HFFc6 (cell line): ENCODE data around the gene CRAMP1. TPM values are rescaled to one million over a fixed set of nuclear protein-coding genes. Genes with fewer than 3 reads are reported as not detected.

Experiments used
- DNase-seq: peaks from one replicate; pipeline ENCODE4 v3.0.0-alpha.2; 2018
- H3K27ac Mint-ChIP-seq: 2 replicates; pipeline ENCODE4 v1.8.0; 2020; ENCODE audit warnings: mild to moderate bottlenecking, mixed read lengths
- H3K27me3 Mint-ChIP-seq: 2 replicates; pipeline ENCODE4 v1.8.0; 2021; ENCODE audit warnings: mild to moderate bottlenecking, moderate library complexity, mixed read lengths; ENCODE audit not compliant: insufficient read depth
- H3K36me3 Mint-ChIP-seq: 2 replicates; pipeline ENCODE4 v1.8.0; 2021; ENCODE audit warnings: low read depth, mixed read lengths
- H3K4me1 Mint-ChIP-seq: 2 replicates; pipeline ENCODE4 v1.8.0; 2020; ENCODE audit warnings: low read depth, mixed read lengths
- H3K4me3 Mint-ChIP-seq: 2 replicates; pipeline ENCODE4 v1.8.0; 2020; ENCODE audit warnings: mild to moderate bottlenecking, moderate library complexity, mixed read lengths
- H3K9me3 Mint-ChIP-seq: 2 replicates; pipeline ENCODE4 v1.8.0; 2020; ENCODE audit warnings: mild to moderate bottlenecking, mixed read lengths
- total RNA-seq, 6 experiments: library from RNA; stranded (reverse); fragmentation: NEBNext Ultra II Directional; extraction: Animal tissue kit (Norgen Biotek cat#: 25700); gene quantifications; 2 replicates in 1 of 6; 3 replicates in 5 of 6; pipeline ENCODE4 v1.2.3, GENCODE V29; 2021
- TF ChIP-seq, protein P1 (sequence below): fragments of 200-600 bp; sonication (generic); IDR thresholded peaks from 2 replicates; pipeline ENCODE4 v1.5.0; 2021; ENCODE audit warnings: antibody characterized with exemption, mild to moderate bottlenecking

The CRAMP1 gene
- total RNA-seq, 6 experiments from 2014 or later: 10.7 to 14.2 (median 12.4) TPM

DNA sequence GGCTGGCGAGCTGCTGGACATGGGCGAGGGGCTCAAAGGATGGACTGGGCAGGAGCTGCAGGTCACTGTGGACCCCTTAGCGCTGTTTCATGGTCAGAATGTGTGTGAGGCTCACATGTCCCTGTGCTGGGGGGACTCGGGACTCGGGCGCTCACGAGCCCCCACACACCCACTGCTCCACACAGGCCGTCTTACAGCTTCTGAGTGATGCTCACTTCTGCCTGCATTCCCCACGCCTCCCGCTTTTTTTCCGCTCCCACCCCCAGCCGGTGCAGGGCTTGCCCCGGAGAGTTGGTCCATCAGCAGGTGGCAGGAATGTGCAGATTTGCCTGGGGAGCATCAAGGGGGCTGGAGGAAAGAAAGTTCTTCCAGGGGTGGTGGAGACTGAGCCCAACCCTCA, 45.7 kb downstream of the CRAMP1 start:
- H3K27me3 Mint-ChIP-seq: no peaks in the 10 kb centered on the region; the same call in 1 of the 2 replicates
- H3K9me3 Mint-ChIP-seq: no peaks in the 10 kb centered on the region
- H3K4me3 Mint-ChIP-seq: no peak overlapping the region
- no peak for DNase-seq
- no peak overlapping the region for H3K27ac Mint-ChIP-seq
- H3K36me3 Mint-ChIP-seq: peaks cover 19% of the 10 kb centered on the region
- H3K4me1 Mint-ChIP-seq: no peaks in the 10 kb centered on the region
- TF ChIP-seq, protein P1, sequence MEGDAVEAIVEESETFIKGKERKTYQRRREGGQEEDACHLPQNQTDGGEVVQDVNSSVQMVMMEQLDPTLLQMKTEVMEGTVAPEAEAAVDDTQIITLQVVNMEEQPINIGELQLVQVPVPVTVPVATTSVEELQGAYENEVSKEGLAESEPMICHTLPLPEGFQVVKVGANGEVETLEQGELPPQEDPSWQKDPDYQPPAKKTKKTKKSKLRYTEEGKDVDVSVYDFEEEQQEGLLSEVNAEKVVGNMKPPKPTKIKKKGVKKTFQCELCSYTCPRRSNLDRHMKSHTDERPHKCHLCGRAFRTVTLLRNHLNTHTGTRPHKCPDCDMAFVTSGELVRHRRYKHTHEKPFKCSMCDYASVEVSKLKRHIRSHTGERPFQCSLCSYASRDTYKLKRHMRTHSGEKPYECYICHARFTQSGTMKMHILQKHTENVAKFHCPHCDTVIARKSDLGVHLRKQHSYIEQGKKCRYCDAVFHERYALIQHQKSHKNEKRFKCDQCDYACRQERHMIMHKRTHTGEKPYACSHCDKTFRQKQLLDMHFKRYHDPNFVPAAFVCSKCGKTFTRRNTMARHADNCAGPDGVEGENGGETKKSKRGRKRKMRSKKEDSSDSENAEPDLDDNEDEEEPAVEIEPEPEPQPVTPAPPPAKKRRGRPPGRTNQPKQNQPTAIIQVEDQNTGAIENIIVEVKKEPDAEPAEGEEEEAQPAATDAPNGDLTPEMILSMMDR: no peak

DNA sequence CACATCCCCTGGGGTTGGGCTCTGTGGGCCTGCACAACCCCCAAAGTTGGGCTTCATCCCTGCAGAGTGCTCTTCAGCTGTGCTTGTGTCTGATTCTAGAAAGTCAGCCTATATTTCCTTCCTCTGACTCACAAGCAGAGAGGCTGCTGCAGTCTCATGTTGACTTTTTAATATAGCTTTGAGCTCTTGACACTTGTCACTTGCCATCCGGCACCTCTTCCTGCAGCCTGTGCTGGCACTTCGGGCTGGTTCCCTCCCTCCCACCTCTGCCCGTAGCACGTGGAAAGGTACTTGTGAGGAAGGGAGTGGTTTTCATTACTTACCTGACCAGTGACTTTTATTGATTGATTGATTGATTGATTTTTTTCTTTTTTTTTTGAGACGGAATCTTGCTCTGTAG, 46.9 kb downstream of the CRAMP1 start:
- no peak overlapping the region for H3K27ac Mint-ChIP-seq
- peaks cover 25% of the 10 kb centered on the region for H3K36me3 Mint-ChIP-seq
- DNase-seq: no peak
- TF ChIP-seq, protein P1: no peak
- H3K9me3 Mint-ChIP-seq: no peaks in the 10 kb centered on the region
- no peaks in the 10 kb centered on the region; the same call in 1 of the 2 replicates for H3K27me3 Mint-ChIP-seq
- H3K4me1 Mint-ChIP-seq: no peaks in the 10 kb centered on the region
- H3K4me3 Mint-ChIP-seq: no peak overlapping the region

DNA sequence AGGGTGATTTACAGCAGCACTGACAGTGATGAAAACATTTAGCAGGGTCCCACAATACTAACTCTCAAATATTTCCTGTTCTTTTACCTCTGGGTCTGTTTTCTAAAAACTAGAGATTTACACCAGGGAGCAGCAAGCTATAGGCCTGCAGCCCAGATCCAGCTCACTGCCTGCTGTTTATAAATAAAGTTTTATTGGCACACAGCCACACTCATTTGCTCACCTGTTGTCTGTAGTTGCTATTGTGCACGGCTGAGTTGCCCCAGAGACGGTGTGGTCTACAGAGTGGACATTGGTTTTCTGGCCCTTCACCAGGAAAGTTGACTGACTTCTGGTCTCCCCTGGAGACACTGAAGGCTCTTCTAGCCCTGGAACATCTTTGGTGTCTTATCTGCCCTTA, 49.7 kb downstream of the CRAMP1 start:
- H3K36me3 Mint-ChIP-seq: peaks cover 18% of the 10 kb centered on the region
- no peaks in the 10 kb centered on the region for H3K9me3 Mint-ChIP-seq
- no peak for DNase-seq
- no peak overlapping the region for H3K27ac Mint-ChIP-seq
- no peaks in the 10 kb centered on the region for H3K4me1 Mint-ChIP-seq
- no peaks in the 10 kb centered on the region; the same call in 1 of the 2 replicates for H3K27me3 Mint-ChIP-seq
- H3K4me3 Mint-ChIP-seq: no peak overlapping the region
- TF ChIP-seq, protein P1: no peak

- Mint-ChIP-seq H3K36me3 (peaks cover 18% of the 10 kb centered on the region), H3K27me3 (no peaks in the 10 kb centered on the region; the same call in 1 of the 2 replicates), H3K4me1 (no peaks in the 10 kb centered on the region), H3K9me3 (no peaks in the 10 kb centered on the region), H3K4me3 (no peak overlapping the region), H3K27ac (no peak overlapping the region)
- TF ChIP-seq, protein P1: no peak
- no peak for DNase-seq
Observed at GRCh38 chr16:1662543-1662942, 50.4 kb downstream of the CRAMP1 start.

GRCh38 chr16:1665829-1666228, 53.7 kb downstream of the CRAMP1 start:
- no peaks in the 10 kb centered on the region for H3K9me3 Mint-ChIP-seq
- H3K36me3 Mint-ChIP-seq: peaks cover 30% of the 10 kb centered on the region
- H3K4me3 Mint-ChIP-seq: no peak overlapping the region
- TF ChIP-seq, protein P1: no peak
- no peak overlapping the region for H3K27ac Mint-ChIP-seq
- H3K4me1 Mint-ChIP-seq: no peaks in the 10 kb centered on the region
- H3K27me3 Mint-ChIP-seq: peaks cover 6% of the 10 kb centered on the region; the same call in 1 of the 2 replicates
- no peak for DNase-seq

DNA sequence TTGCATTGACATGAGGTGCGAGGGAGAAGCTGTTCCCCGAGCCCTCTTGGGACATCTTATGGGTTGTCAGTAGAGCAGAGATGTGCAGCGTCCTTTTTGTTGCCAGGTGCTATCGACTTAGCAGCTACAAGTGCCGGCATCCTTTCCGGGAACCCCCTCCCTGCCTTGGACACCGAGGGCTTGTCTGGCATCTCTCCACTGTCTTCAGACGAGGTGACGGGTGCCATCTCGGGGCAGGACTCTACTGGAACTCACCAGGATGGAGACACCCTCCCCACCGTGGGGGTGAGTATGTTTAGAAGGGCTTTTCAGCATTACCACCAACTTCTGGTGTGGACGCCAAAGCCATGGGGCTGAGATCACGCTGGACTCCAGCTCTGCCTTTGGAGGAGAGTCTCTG, 54.2 kb downstream of the CRAMP1 start:
- Mint-ChIP-seq H3K27me3 (peaks cover 6% of the 10 kb centered on the region; the same call in 1 of the 2 replicates), H3K4me3 (no peak overlapping the region), H3K27ac (no peak overlapping the region), H3K9me3 (no peaks in the 10 kb centered on the region), H3K4me1 (no peaks in the 10 kb centered on the region), H3K36me3 (peaks cover 35% of the 10 kb centered on the region)
- TF ChIP-seq, protein P1: no peak
- no peak for DNase-seq
